Panc1 (cell line): ENCODE measurements around the gene TERB2. TPM values are rescaled to one million over a fixed set of nuclear protein-coding genes. Genes with fewer than 3 reads are reported as not detected.
"Not testable (repeated sequence)": the region's sequence is repeated elsewhere in the genome, so short reads cannot be mapped to it uniquely, and the experiment has no call there.

Experiments used
- ATAC-seq: fragments of 200-7000 bp; cut with Tn5 transposase; 2 replicates; pipeline ENCODE4 v1.9.1; 2020; ENCODE audit warnings: mild to moderate bottlenecking, moderate library complexity
- BruUV-seq: library from RNA; stranded (reverse); fragments of 400-500 nt; replicated peaks from 2 replicates; lab custom pipeline; 2021; lab: Mats Ljungman, UMichigan
- CTCF ChIA-PET: fragments of 300-600 bp; sonication (Branson Sonifier 250); formaldehyde crosslinking; loops from one replicate; lab custom pipeline; 2022; ENCODE audit warnings: antibody characterized with exemption; lab: Charles Lee
- POLR2A ChIA-PET: fragments of 300-600 bp; sonication (Branson Sonifier 250); formaldehyde crosslinking; loops from one replicate; lab custom pipeline; 2022; ENCODE audit warnings: antibody characterized with exemption; lab: Charles Lee
- DNase-seq: peaks from one replicate; pipeline ENCODE4 v3.0.0-alpha.2; 2010; ENCODE audit warnings: low read depth, low spot score
- H3K27ac ChIP-seq: 2 replicates; pipeline ENCODE4 v1.5.1; 2011; ENCODE audit warnings: mild to moderate bottlenecking, low read length, inconsistent platforms
- H3K27me3 ChIP-seq: fragments of 200-500 bp; sonication (Bioruptor generic); 2 replicates; pipeline ENCODE4 v1.6.0; 2014; ENCODE audit warnings: low read length, inconsistent platforms; ENCODE audit not compliant: control insufficient read depth, insufficient read depth
- H3K36me3 ChIP-seq: fragments of 200-500 bp; sonication (Bioruptor generic); 2 replicates; pipeline ENCODE4 v1.5.1; 2014; ENCODE audit warnings: inconsistent platforms, mild to moderate bottlenecking, low read length, moderate library complexity; ENCODE audit not compliant: control insufficient read depth, insufficient read depth
- H3K4me1 ChIP-seq: 2 replicates; pipeline ENCODE4 v1.5.1; 2011; ENCODE audit warnings: inconsistent platforms, mild to moderate bottlenecking, low read length, moderate library complexity; ENCODE audit not compliant: control insufficient read depth, insufficient read depth
- H3K4me3 ChIP-seq, 2 experiments: 2 replicates each; pipeline ENCODE4 v1.5.1; 2011 to 2012; ENCODE audit warnings: low read depth in 2 of 2, low read length in 2 of 2, mild to moderate bottlenecking in 2 of 2, inconsistent platforms in 1 of 2, moderate library complexity in 1 of 2
- H3K9me3 ChIP-seq: fragments of 200-500 bp; sonication (Bioruptor generic); 2 replicates; pipeline ENCODE4 v1.5.1; 2014; ENCODE audit warnings: low read depth, mild to moderate bottlenecking, inconsistent platforms, low read length, moderate library complexity; ENCODE audit not compliant: control insufficient read depth, insufficient read depth
- CTCF ChIP-seq: fragments of 450-650 bp; IDR thresholded peaks from 2 replicates; pipeline ENCODE4 v1.5.1; 2017; ENCODE audit warnings: mild to moderate bottlenecking
- POLR2AphosphoS5 ChIP-seq: IDR thresholded peaks from 2 replicates; pipeline ENCODE4 v1.6.1; 2012; ENCODE audit warnings: mild to moderate bottlenecking, low read depth, low read length, moderate library complexity
- REST ChIP-seq, 2 experiments: IDR thresholded peaks; 2 replicates each; pipeline ENCODE4 v1.6.1; 2011 to 2012; ENCODE audit warnings: low read depth in 2 of 2, control low read depth in 1 of 2, low read length in 1 of 2, mild to moderate bottlenecking in 1 of 2, moderate library complexity in 1 of 2; ENCODE audit not compliant: insufficient read depth in 1 of 2
- SIN3A ChIP-seq: IDR thresholded peaks from 2 replicates; pipeline ENCODE4 v1.6.1; 2012; ENCODE audit warnings: low read depth, mild to moderate bottlenecking, low read length, moderate library complexity, borderline replicate concordance; ENCODE audit not compliant: insufficient read depth
- TCF7L2 ChIP-seq: IDR thresholded peaks from 2 replicates; pipeline ENCODE4 v1.6.1; 2011; ENCODE audit warnings: mild to moderate bottlenecking, low read depth, low read length, inconsistent platforms
- in situ Hi-C: cut with HindIII; loops from 2 replicates; pipeline ENCODE4 v1.10.0; 2016; ENCODE audit warnings: low sequenced_read_pairs, low pct_unique_long_range_greater_than_20kb
- intact Hi-C: fragments of 100-400 bp; cut with micrococcal nuclease; formaldehyde crosslinking; loops from one replicate; pipeline ENCODE4 v1.10.0; 2022; ENCODE audit not compliant: unreplicated experiment
- total RNA-seq: library from RNA; stranded (reverse); gene quantifications from one replicate; pipeline ENCODE4 v1.2.1, GENCODE V29; 2021; ENCODE audit not compliant: unreplicated experiment

Gene TERB2
- total RNA-seq, 1 experiment from 2014 or later, result not detected

GRCh38 chr15:44918136-44918535 lies 38.4 kb upstream of the TERB2 start:
- in situ Hi-C loops, result no loop called here
- Histone ChIP-seq H3K4me1 (no peaks in the 10 kb centered on the region), H3K9me3 (no peaks in the 10 kb centered on the region), H3K4me3 (no peak overlapping the region), H3K36me3 (no peaks in the 10 kb centered on the region), H3K27ac (no peak overlapping the region), H3K27me3 (no peaks in the 10 kb centered on the region)
- no peak for DNase-seq
- TF ChIP-seq CTCF, result no peak
- TF ChIP-seq TCF7L2, result no peak
- TF ChIP-seq SIN3A, result no peak
- TF ChIP-seq REST (IDR thresholded peaks at IDR 0.05; ENCODE audit: insufficient read depth in 1 of 2, low read depth in 2 of 2, low read length in 1 of 2), result no peak
- TF ChIP-seq POLR2AphosphoS5, result no peak
- ChIA-PET CTCF (interaction anchor here (0.7 kb wide), 1 partner anchor 252 kb away, joined by 5 read pairs; no protein-coding TSS in a partner anchor), POLR2A (no interaction called here)
- no TSS peak for BruUV-seq
- intact Hi-C loops, result no loop called here
- ATAC-seq, result no peak

- H3K27ac ChIP-seq, DNase-seq, H3K4me3 ChIP-seq, H3K4me1 ChIP-seq, H3K9me3 ChIP-seq, in situ Hi-C loops, ATAC-seq, H3K36me3 ChIP-seq, CTCF ChIA-PET, POLR2A ChIA-PET, H3K27me3 ChIP-seq, BruUV-seq, intact Hi-C loops: not testable (repeated sequence)
Observed at GRCh38 chr15:44928658-44929057, 27.8 kb upstream of the TERB2 start.

- BruUV-seq, CTCF ChIA-PET, H3K4me3 ChIP-seq, H3K36me3 ChIP-seq, H3K4me1 ChIP-seq, in situ Hi-C loops, H3K27me3 ChIP-seq, intact Hi-C loops, DNase-seq, H3K9me3 ChIP-seq, H3K27ac ChIP-seq, ATAC-seq, POLR2A ChIA-PET: not testable (repeated sequence)
Observed at GRCh38 chr15:44930283-44930682, 26.2 kb upstream of the TERB2 start.

- H3K36me3 ChIP-seq, H3K9me3 ChIP-seq, H3K27ac ChIP-seq, BruUV-seq, DNase-seq, POLR2A ChIA-PET, in situ Hi-C loops, H3K27me3 ChIP-seq, H3K4me3 ChIP-seq, ATAC-seq, CTCF ChIA-PET, intact Hi-C loops, H3K4me1 ChIP-seq: not testable (repeated sequence)
Observed at GRCh38 chr15:44958302-44958701, 1.8 kb downstream of the TERB2 start.
